Measurements from ENCODE around the gene FAM184A. TPM values are rescaled to one million over a fixed set of nuclear protein-coding genes. Genes with fewer than 3 reads are reported as not detected.
A peak's percentile ranks its signal among the peaks of the same experiment; 100 is the strongest.

The FAM184A gene
- total and polyA plus RNA-seq, 2 of the 13 experiments (the other 11 are each of a cell fraction or from before 2014, with no cell fraction given), result 7.0 to 18.0 TPM

DNA sequence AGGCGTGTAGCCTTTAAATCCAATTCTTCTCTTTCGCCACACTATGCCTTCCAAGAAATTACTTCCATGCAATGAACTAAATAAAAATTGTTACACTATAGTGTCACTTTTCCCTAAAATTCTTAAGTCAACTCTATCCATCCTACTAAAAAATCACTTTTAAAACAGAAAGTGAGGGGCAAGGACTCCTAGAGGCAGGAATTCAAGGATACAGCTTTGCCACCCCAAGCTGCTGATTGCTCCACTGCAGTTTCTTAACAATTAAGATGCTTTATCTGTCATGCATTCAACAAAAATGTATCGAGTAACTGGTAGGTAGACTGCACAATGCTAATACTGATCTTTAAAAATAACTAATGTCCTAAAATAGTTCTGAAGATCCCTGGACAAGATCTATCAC, 147.8 kb downstream of the FAM184A start:
- in situ Hi-C loops (cut with HindIII; ENCODE audit: extremely low pct_ligation_motif_present, low pct_unique_long_range_greater_than_20kb) (no loop called here), intact Hi-C loops (cut with micrococcal nuclease; ENCODE audit: unreplicated experiment) (loop anchor here (10.0 kb wide), 1 partner anchor 1074 kb away; no protein-coding TSS in a partner anchor)
- BruUV-seq (replicated peaks), result no TSS peak
- H3K27ac ChIP-seq (ENCODE audit: extremely low read length, insufficient read depth, low read length), result no peak overlapping the region
- TF ChIP-seq, protein P1, sequence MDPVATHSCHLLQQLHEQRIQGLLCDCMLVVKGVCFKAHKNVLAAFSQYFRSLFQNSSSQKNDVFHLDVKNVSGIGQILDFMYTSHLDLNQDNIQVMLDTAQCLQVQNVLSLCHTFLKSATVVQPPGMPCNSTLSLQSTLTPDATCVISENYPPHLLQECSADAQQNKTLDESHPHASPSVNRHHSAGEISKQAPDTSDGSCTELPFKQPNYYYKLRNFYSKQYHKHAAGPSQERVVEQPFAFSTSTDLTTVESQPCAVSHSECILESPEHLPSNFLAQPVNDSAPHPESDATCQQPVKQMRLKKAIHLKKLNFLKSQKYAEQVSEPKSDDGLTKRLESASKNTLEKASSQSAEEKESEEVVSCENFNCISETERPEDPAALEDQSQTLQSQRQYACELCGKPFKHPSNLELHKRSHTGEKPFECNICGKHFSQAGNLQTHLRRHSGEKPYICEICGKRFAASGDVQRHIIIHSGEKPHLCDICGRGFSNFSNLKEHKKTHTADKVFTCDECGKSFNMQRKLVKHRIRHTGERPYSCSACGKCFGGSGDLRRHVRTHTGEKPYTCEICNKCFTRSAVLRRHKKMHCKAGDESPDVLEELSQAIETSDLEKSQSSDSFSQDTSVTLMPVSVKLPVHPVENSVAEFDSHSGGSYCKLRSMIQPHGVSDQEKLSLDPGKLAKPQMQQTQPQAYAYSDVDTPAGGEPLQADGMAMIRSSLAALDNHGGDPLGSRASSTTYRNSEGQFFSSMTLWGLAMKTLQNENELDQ (CRISPR knock-in tag; IDR thresholded peaks at IDR 0.05; ENCODE audit: borderline replicate concordance), result no peak
- TF ChIP-seq TEAD3 (CRISPR knock-in tag; optimal IDR thresholded peaks at IDR 0.05; ENCODE audit: borderline replicate concordance) (peak; percentile 64), MTF2 (CRISPR knock-in tag; IDR thresholded peaks at IDR 0.05; ENCODE audit: borderline replicate concordance) (no peak), EZH2 (conservative IDR thresholded peaks at IDR 0.05; ENCODE audit: low read depth, low read length) (no peak), SP140L (CRISPR knock-in tag; IDR thresholded peaks at IDR 0.05; ENCODE audit: borderline replicate concordance) (no peak)
- H2AFZ ChIP-seq (ENCODE audit: low read length), result no peak overlapping the region
- no peak for DNase-seq (ENCODE audit: low spot score)
- 97% methylated on average over 3 of the region's 3 CpGs for WGBS (ENCODE audit: low lambda C conversion rate)
- H3K79me2 ChIP-seq (ENCODE audit: insufficient read depth, low read length), result peaks cover 15% of the 10 kb centered on the region
- H3K36me3 ChIP-seq (replicated peaks in 1 of 2; ENCODE audit: control insufficient read depth in 1 of 2, insufficient read depth in 2 of 2, low read length in 2 of 2), result peaks cover 3 to 22% of the 10 kb centered on the region in 2 experiments; a peak in 3 of 5 replicates
- H3K4me2 ChIP-seq (ENCODE audit: low read depth, low read length), result no peak overlapping the region
- no peaks in the 10 kb centered on the region for H3K9me3 ChIP-seq (ENCODE audit: low read length)
- POLR2A ChIA-PET, result no interaction called here
- CTCF ChIA-PET (ENCODE audit: low intra/inter-chr PET ratio, low total read pairs), result no interaction called here
- H4K20me1 ChIP-seq (ENCODE audit: insufficient read depth, low read length), result no peaks in the 10 kb centered on the region; the same call in 1 of the 2 replicates
- H3K4me3 ChIP-seq (replicated peaks in 1 of 3; ENCODE audit: insufficient read depth in 1 of 3, low read depth in 2 of 3, low read length in 3 of 3), result no peak overlapping the region
- no peaks in the 10 kb centered on the region; a peak in 1 of 5 replicates for H3K27me3 ChIP-seq (ENCODE audit: control insufficient read depth in 1 of 2, insufficient read depth in 2 of 2, low read length in 2 of 2)
- no peak overlapping the region for H3K9ac ChIP-seq (ENCODE audit: insufficient read depth, low read depth, low read length)
- peaks cover 18% of the 10 kb centered on the region for H3K4me1 ChIP-seq (ENCODE audit: insufficient read depth, low read length)
- ATAC-seq, result no peak
- FAIRE-seq, result no peak

DNA sequence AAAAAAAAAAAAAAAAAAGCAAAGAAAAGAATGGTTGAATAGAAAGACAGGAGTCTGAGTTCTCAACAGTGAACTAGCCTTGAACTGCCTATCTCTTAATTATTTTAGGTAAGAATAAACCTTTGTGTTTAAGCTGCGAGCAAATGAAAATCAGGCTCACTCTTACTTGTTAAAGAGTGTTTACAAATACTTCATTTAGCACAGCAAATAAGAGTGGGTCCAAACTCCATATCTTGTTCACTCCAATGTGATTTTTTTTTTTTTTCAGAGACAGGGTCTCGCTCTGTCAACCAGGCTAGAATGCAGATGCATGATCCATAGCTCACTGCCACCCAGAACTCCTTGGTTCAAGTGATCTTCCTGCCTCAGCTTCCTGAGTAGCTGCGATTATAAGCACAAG, 155.4 kb downstream of the FAM184A start:
- intact Hi-C loops (cut with micrococcal nuclease; ENCODE audit: unreplicated experiment), result no loop called here
- POLR2A ChIA-PET, result interaction anchor here (0.6 to 1.5 kb wide), 4 partner anchors 11 to 29 kb away, joined by 3 to 12 read pairs (median 3); partner anchors contain the start of gene MCM9
- peak overlapping the region; percentile 14 for H3K27ac ChIP-seq (ENCODE audit: extremely low read length, insufficient read depth, low read length)
- CTCF ChIA-PET (ENCODE audit: low intra/inter-chr PET ratio, low total read pairs), result no interaction called here
- H3K4me2 ChIP-seq (ENCODE audit: low read depth, low read length), result peak overlapping the region; percentile 34; the same call in 1 of the 2 replicates
- peaks cover 9 to 48% of the 10 kb centered on the region in 2 experiments for H3K36me3 ChIP-seq (replicated peaks in 1 of 2; ENCODE audit: control insufficient read depth in 1 of 2, insufficient read depth in 2 of 2, low read length in 2 of 2)
- H3K4me3 ChIP-seq (replicated peaks in 1 of 3; ENCODE audit: insufficient read depth in 1 of 3, low read depth in 2 of 3, low read length in 3 of 3), result no peak overlapping the region; a peak in 1 of 6 replicates
- DNase-seq (ENCODE audit: low spot score) (peak; percentile 20), FAIRE-seq (no peak), ATAC-seq (peak; percentile 89)
- no peaks in the 10 kb centered on the region for H3K9me3 ChIP-seq (ENCODE audit: low read length)
- H2AFZ ChIP-seq (ENCODE audit: low read length), result no peak overlapping the region
- H3K9ac ChIP-seq (ENCODE audit: insufficient read depth, low read depth, low read length), result no peak overlapping the region
- peaks cover 16% of the 10 kb centered on the region for H3K4me1 ChIP-seq (ENCODE audit: insufficient read depth, low read length)
- BruUV-seq (replicated peaks), result no TSS peak
- in situ Hi-C loops (cut with HindIII; ENCODE audit: extremely low pct_ligation_motif_present, low pct_unique_long_range_greater_than_20kb), result no loop called here
- 66% methylated on average over 3 of the region's 3 CpGs for WGBS (ENCODE audit: low lambda C conversion rate)
- H3K79me2 ChIP-seq (ENCODE audit: insufficient read depth, low read length), result no peaks in the 10 kb centered on the region
- H4K20me1 ChIP-seq (ENCODE audit: insufficient read depth, low read length), result no peaks in the 10 kb centered on the region
- no peaks in the 10 kb centered on the region for H3K27me3 ChIP-seq (ENCODE audit: control insufficient read depth in 1 of 2, insufficient read depth in 2 of 2, low read length in 2 of 2)
- peak; percentile 34; the same call in 1 of the 2 replicates for TF ChIP-seq BCL6 (CRISPR knock-in tag; IDR thresholded peaks at IDR 0.05)
- TF ChIP-seq TBX3 (IDR thresholded peaks at IDR 0.05; ENCODE audit: borderline replicate concordance), result peak; percentile 44; the same call in 1 of the 2 replicates
- TF ChIP-seq, protein P2, sequence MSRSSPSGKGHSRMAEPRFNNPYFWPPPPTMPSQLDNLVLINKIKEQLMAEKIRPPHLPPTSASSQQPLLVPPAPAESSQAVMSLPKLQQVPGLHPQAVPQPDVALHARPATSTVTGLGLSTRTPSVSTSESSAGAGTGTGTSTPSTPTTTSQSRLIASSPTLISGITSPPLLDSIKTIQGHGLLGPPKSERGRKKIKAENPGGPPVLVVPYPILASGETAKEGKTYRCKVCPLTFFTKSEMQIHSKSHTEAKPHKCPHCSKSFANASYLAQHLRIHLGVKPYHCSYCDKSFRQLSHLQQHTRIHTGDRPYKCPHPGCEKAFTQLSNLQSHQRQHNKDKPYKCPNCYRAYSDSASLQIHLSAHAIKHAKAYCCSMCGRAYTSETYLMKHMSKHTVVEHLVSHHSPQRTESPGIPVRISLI (CRISPR knock-in tag; IDR thresholded peaks at IDR 0.05; ENCODE audit: borderline replicate concordance), result peak; percentile 92
- TF ChIP-seq, protein P3, sequence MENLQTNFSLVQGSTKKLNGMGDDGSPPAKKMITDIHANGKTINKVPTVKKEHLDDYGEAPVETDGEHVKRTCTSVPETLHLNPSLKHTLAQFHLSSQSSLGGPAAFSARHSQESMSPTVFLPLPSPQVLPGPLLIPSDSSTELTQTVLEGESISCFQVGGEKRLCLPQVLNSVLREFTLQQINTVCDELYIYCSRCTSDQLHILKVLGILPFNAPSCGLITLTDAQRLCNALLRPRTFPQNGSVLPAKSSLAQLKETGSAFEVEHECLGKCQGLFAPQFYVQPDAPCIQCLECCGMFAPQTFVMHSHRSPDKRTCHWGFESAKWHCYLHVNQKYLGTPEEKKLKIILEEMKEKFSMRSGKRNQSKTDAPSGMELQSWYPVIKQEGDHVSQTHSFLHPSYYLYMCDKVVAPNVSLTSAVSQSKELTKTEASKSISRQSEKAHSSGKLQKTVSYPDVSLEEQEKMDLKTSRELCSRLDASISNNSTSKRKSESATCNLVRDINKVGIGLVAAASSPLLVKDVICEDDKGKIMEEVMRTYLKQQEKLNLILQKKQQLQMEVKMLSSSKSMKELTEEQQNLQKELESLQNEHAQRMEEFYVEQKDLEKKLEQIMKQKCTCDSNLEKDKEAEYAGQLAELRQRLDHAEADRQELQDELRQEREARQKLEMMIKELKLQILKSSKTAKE (CRISPR knock-in tag; IDR thresholded peaks at IDR 0.05; ENCODE audit: borderline replicate concordance), result no peak
